ENCODE data around the gene SLC6A12.

Gene SLC6A12

GRCh38 chr12:211639-212414, 2.1 kb downstream of the SLC6A12 start:
- TF ChIP-seq SPI1 (IDR thresholded peaks at IDR 0.05; ENCODE audit: borderline replicate concordance, low read depth) (peak; percentile 18; the same call in 1 of the 2 replicates), POLR2AphosphoS5 (IDR thresholded peaks at IDR 0.05; ENCODE audit: low read depth) (no peak), CTCF (IDR thresholded peaks at IDR 0.05; ENCODE audit: insufficient read depth, low read length) (no peak), REST (IDR thresholded peaks at IDR 0.05; ENCODE audit: insufficient replicate concordance, low read depth) (no peak)
- Histone ChIP-seq H3K27ac (replicated peaks) (no peak overlapping the region), H3K4me3 (replicated peaks; ENCODE audit: insufficient read depth, low read length) (no peak overlapping the region), H3K27me3 (ENCODE audit: insufficient read depth, poor library complexity, severe bottlenecking) (peaks cover 2% of the 10 kb centered on the region)
- no peak for DNase-seq (ENCODE audit: low read depth in 1 of 2, low spot score in 1 of 2)

- no peak overlapping the region for H3K27ac ChIP-seq (replicated peaks)
- no peak for DNase-seq (ENCODE audit: low read depth in 1 of 2, low spot score in 1 of 2)
- TF ChIP-seq POLR2AphosphoS5 (IDR thresholded peaks at IDR 0.05; ENCODE audit: low read depth), result no peak
- TF ChIP-seq SPI1 (IDR thresholded peaks at IDR 0.05; ENCODE audit: borderline replicate concordance, low read depth), result no peak
- no peak for TF ChIP-seq REST (IDR thresholded peaks at IDR 0.05; ENCODE audit: insufficient replicate concordance, low read depth)
- TF ChIP-seq CTCF (IDR thresholded peaks at IDR 0.05; ENCODE audit: insufficient read depth, low read length), result no peak
- TF ChIP-seq GABPA (IDR thresholded peaks at IDR 0.05; ENCODE audit: low read depth), result no peak
- peaks cover 2% of the 10 kb centered on the region for H3K27me3 ChIP-seq (ENCODE audit: insufficient read depth, poor library complexity, severe bottlenecking)
- no peak overlapping the region for H3K4me3 ChIP-seq (replicated peaks; ENCODE audit: insufficient read depth, low read length)
Observed at GRCh38 chr12:211142-211465, 2.9 kb downstream of the SLC6A12 start.

GRCh38 chr12:210277-211141, 3.4 kb downstream of the SLC6A12 start:
- TF ChIP-seq REST (IDR thresholded peaks at IDR 0.05; ENCODE audit: insufficient replicate concordance, low read depth) (no peak), GABPA (IDR thresholded peaks at IDR 0.05; ENCODE audit: low read depth) (no peak)
- no peak overlapping the region for H3K4me3 ChIP-seq (replicated peaks; ENCODE audit: insufficient read depth, low read length)
- no peak for DNase-seq (ENCODE audit: low read depth in 1 of 2, low spot score in 1 of 2)
- no peak overlapping the region for H3K27ac ChIP-seq (replicated peaks)
- peaks cover 2% of the 10 kb centered on the region for H3K27me3 ChIP-seq (ENCODE audit: insufficient read depth, poor library complexity, severe bottlenecking)

Data from HL-60 (cell line).